ENCODE data around the gene TMEM116.

- TF ChIP-seq POLR2A (IDR thresholded peaks at IDR 0.05) (no peak), CTCF (IDR thresholded peaks at IDR 0.05) (no peak)
Measured at GRCh38 chr12:112010415-112011344, 2.3 kb downstream of the TMEM116 start.

Data from sigmoid colon (tissue), 3 donors.